Ascending aorta (tissue), 2 donors: ENCODE measurements around the gene PTPN6. TPM values are rescaled to one million over a fixed set of nuclear protein-coding genes. Genes with fewer than 3 reads are reported as not detected.

Experiments
- DNase-seq, 2 donors: peaks; one replicate each; pipeline ENCODE4 v3.0.0-alpha.2; 2019; ENCODE audit warnings: low spot score in 2 of 2
- H3K27ac ChIP-seq, 2 donors: fragments of 200-600 bp; sonication (generic); one replicate each; pipeline ENCODE4 v1.5.1; 2016 to 2017; ENCODE audit warnings: mild to moderate bottlenecking in 1 of 2
- H3K27me3 ChIP-seq: fragments of 200-600 bp; sonication (generic); one replicate; pipeline ENCODE4 v1.5.1; 2017
- H3K36me3 ChIP-seq, 2 donors: fragments of 200-600 bp; sonication (generic); one replicate each; pipeline ENCODE4 v1.5.1; 2016
- H3K4me1 ChIP-seq, 2 donors: fragments of 200-600 bp; sonication (generic); one replicate each; pipeline ENCODE4 v1.5.1; 2016 to 2017; ENCODE audit warnings: mild to moderate bottlenecking in 1 of 2
- H3K4me3 ChIP-seq, 2 donors: fragments of 200-600 bp; sonication (generic); one replicate each; pipeline ENCODE4 v1.5.1; 2016 to 2017; ENCODE audit warnings: mild to moderate bottlenecking in 1 of 2
- H3K9me3 ChIP-seq, 2 donors: fragments of 200-600 bp; sonication (generic); one replicate each; pipeline ENCODE4 v1.5.1; 2016
- intact Hi-C: fragments of 100-400 bp; cut with DNase I; formaldehyde crosslinking; loops from one replicate; pipeline ENCODE4 v1.15.1; 2023
- total RNA-seq: library from RNA; depleted of rRNA; stranded (reverse); fragments of >200 nt; gene quantifications from one replicate; pipeline ENCODE4 v1.1.0, GENCODE V29; 2016
- TF ChIP-seq, protein P1 (sequence below), 3 experiments: fragments of 200-600 bp in 2 of 3; fragments of 450-650 bp in 1 of 3; sonication (generic) in 2 of 3; IDR thresholded peaks; one replicate each; pipeline ENCODE4 v1.5.1; 2016 to 2019; ENCODE audit warnings: antibody characterized with exemption in 3 of 3, mild to moderate bottlenecking in 1 of 3, moderate library complexity in 1 of 3

PTPN6 gene
- total RNA-seq, 1 donor from 2014 or later, result 1.7 TPM

DNA sequence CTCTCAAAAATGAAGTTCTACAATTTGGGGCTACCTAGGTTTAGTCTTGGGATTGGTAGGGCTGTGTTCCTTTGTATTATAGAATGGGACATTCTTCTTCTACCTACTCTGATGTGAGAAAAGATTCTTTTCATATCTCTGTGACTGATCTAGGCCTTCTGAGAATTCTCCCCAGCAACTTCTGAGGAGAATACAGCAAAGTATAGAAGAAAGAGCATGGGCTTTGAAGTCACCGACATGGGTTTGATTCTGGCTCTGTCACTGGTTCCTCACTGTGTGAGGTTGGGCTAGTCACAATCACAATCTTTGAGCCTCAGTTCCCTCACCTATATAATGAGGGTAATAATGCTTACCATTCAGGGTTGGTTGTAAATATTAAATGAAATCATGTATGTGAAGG, 18.4 kb upstream of the PTPN6 start:
- no peak overlapping the region for H3K4me3 ChIP-seq
- peaks cover 19 to 29% of the 10 kb centered on the region in 2 donors for H3K4me1 ChIP-seq
- no peaks in the 10 kb centered on the region for H3K9me3 ChIP-seq
- intact Hi-C loops, result no loop called here
- no peak for DNase-seq
- H3K36me3 ChIP-seq, result peaks cover 18 to 21% of the 10 kb centered on the region in 2 donors
- TF ChIP-seq, protein P1, sequence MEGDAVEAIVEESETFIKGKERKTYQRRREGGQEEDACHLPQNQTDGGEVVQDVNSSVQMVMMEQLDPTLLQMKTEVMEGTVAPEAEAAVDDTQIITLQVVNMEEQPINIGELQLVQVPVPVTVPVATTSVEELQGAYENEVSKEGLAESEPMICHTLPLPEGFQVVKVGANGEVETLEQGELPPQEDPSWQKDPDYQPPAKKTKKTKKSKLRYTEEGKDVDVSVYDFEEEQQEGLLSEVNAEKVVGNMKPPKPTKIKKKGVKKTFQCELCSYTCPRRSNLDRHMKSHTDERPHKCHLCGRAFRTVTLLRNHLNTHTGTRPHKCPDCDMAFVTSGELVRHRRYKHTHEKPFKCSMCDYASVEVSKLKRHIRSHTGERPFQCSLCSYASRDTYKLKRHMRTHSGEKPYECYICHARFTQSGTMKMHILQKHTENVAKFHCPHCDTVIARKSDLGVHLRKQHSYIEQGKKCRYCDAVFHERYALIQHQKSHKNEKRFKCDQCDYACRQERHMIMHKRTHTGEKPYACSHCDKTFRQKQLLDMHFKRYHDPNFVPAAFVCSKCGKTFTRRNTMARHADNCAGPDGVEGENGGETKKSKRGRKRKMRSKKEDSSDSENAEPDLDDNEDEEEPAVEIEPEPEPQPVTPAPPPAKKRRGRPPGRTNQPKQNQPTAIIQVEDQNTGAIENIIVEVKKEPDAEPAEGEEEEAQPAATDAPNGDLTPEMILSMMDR (IDR thresholded peaks at IDR 0.05), result no peak
- no peaks in the 10 kb centered on the region for H3K27me3 ChIP-seq
- peak overlapping the region in 1 of 2 donors; percentile 59 for H3K27ac ChIP-seq

DNA sequence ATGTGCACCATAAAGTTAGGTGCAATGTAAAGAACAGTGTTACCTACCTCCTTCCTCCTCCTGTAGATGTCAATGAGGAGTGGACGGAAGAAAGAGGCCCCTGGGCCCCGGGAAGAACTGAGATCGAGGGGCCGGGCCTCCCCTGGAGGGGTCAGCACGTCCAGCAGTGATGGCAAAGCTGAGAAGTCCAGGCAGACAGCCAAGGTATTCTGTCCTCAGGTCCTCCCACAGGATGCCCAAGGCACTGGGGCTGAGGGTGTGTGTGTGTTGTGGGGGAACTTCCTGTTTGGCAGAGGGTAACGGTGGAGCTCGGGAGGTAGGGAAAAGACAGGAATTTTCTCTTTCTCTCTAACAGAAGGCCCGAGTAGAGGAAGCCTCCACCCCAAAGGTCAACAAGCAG, 17.0 kb upstream of the PTPN6 start:
- H3K27ac ChIP-seq, result peak overlapping the region; percentile 59 to 68
- no peak overlapping the region for H3K4me3 ChIP-seq
- TF ChIP-seq, protein P1 (IDR thresholded peaks at IDR 0.05), result no peak
- peaks cover 30 to 40% of the 10 kb centered on the region in 2 donors for H3K4me1 ChIP-seq
- intact Hi-C loops, result no loop called here
- DNase-seq, result no peak
- H3K36me3 ChIP-seq, result peaks cover 18 to 25% of the 10 kb centered on the region in 2 donors
- no peaks in the 10 kb centered on the region for H3K9me3 ChIP-seq
- H3K27me3 ChIP-seq, result no peaks in the 10 kb centered on the region

DNA sequence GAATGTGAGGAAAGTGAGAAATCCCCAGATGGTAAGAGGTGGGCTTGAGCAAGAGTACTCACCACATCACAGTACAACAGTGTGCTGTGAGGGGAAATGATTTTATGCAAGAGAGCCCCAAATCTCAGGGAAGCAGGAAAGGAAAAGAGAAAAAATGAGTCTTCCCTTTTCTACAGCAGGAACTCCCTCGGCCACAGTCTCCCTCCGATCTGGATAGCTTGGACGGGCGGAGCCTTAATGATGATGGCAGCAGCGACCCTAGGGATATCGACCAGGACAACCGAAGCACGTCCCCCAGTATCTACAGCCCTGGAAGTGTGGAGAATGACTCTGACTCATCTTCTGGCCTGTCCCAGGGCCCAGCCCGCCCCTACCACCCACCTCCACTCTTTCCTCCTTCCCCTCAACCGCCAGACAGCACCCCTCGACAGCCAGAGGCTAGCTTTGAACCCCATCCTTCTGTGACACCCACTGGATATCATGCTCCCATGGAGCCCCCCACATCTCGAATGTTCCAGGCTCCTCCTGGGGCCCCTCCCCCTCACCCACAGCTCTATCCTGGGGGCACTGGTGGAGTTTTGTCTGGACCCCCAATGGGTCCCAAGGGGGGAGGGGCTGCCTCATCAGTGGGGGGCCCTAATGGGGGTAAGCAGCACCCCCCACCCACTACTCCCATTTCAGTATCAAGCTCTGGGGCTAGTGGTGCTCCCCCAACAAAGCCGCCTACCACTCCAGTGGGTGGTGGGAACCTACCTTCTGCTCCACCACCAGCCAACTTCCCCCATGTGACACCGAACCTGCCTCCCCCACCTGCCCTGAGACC, 15.6 kb upstream of the PTPN6 start:
- Histone ChIP-seq H3K27ac (peak overlapping the region; percentile 59 to 93), H3K27me3 (no peaks in the 10 kb centered on the region), H3K9me3 (no peaks in the 10 kb centered on the region), H3K4me3 (no peak overlapping the region), H3K4me1 (peaks cover 21 to 38% of the 10 kb centered on the region in 2 donors), H3K36me3 (peaks cover 18 to 31% of the 10 kb centered on the region in 2 donors)
- TF ChIP-seq, protein P1 (IDR thresholded peaks at IDR 0.05), result no peak
- DNase-seq, result no peak
- intact Hi-C loops, result loop anchor here (1.0 kb wide), 1 partner anchor 7 kb away; no protein-coding TSS in a partner anchor

- H3K27me3 ChIP-seq, result no peaks in the 10 kb centered on the region
- H3K9me3 ChIP-seq, result no peaks in the 10 kb centered on the region
- TF ChIP-seq, protein P1 (IDR thresholded peaks at IDR 0.05), result no peak
- no peak overlapping the region for H3K4me3 ChIP-seq
- H3K27ac ChIP-seq, result peak overlapping the region; percentile 85 to 93
- DNase-seq, result no peak
- H3K4me1 ChIP-seq, result peaks cover 21 to 38% of the 10 kb centered on the region in 2 donors
- intact Hi-C loops, result loop anchor here (1.0 kb wide), 1 partner anchor 8 kb away; no protein-coding TSS in a partner anchor
- peaks cover 23 to 37% of the 10 kb centered on the region in 2 donors for H3K36me3 ChIP-seq
These were observed 14.9 kb upstream of the PTPN6 start for GRCh38 chr12:6936194-6936635.

DNA sequence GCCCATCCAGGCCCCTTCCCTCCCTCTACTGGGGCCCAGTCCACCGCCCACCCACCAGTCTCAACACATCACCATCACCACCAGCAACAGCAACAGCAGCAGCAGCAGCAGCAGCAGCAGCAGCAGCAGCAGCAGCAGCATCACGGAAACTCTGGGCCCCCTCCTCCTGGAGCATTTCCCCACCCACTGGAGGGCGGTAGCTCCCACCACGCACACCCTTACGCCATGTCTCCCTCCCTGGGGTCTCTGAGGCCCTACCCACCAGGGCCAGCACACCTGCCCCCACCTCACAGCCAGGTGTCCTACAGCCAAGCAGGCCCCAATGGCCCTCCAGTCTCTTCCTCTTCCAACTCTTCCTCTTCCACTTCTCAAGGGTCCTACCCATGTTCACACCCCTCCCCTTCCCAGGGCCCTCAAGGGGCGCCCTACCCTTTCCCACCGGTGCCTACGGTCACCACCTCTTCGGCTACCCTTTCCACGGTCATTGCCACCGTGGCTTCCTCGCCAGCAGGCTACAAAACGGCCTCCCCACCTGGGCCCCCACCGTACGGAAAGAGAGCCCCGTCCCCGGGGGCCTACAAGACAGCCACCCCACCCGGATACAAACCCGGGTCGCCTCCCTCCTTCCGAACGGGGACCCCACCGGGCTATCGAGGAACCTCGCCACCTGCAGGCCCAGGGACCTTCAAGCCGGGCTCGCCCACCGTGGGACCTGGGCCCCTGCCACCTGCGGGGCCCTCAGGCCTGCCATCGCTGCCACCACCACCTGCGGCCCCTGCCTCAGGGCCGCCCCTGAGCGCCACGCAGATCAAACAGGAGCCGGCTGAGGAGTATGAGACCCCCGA, 14.3 kb upstream of the PTPN6 start:
- Histone ChIP-seq H3K9me3 (no peaks in the 10 kb centered on the region), H3K4me3 (peak overlapping the region; percentile 64 to 67), H3K4me1 (peaks cover 18 to 33% of the 10 kb centered on the region in 2 donors), H3K27me3 (no peaks in the 10 kb centered on the region), H3K36me3 (peaks cover 29 to 43% of the 10 kb centered on the region in 2 donors), H3K27ac (peak overlapping the region; percentile 85 to 93)
- DNase-seq, result no peak
- intact Hi-C loops, result loop anchor here (1.0 kb wide), 1 partner anchor 9 kb away; no protein-coding TSS in a partner anchor
- TF ChIP-seq, protein P1 (IDR thresholded peaks at IDR 0.05), result peak in 1 of 3 experiments; percentile 5
